NCI-H2107 (cell line): Measurements from ENCODE around the gene DSPP.

Experiments
- DNase-seq: peaks from one replicate; lab custom pipeline; 2025; lab: John Stamatoyannopoulos, UW

The DSPP gene

GRCh38 chr4:87631668-87632067, 23.3 kb downstream of the DSPP start:
- DNase-seq, result no peak

DNA sequence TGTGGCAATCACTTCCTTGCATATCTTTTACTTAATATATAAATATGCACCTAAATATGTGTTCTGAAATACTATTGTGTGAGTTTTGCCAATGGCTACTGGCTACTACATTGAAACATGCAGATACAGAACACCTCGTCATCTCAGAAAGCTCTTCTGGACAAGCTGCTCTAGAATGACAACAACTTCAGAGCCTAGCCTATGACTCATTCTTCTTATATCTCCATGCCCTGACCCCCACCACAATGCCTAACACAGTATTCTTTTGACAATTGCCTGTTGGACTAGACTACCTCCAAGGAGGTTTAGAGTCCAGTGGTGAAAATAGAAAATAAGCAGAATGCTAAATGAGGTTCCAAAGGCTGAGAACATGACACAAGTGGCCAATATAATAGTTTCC, 24.1 kb downstream of the DSPP start:
- DNase-seq, result no peak

DNA sequence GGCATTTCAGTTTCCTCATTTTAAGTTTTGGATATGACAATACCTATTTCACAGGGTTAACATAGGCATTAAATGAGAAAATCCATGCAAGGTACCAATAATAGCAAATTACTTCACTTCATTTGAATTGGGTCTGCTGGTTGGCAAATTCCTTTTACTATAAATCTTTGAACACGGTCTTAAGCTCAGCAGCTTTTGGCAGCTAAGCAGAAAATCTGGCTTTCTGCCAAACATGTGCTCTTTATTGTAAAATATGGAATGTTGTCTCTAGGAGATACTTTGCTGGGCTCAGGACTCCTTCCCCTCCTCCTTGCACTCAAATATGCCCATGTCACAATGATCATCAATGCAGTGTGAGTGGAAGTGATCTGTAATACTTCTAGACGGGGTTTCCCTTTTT, 24.9 kb downstream of the DSPP start:
- no peak for DNase-seq

DNA sequence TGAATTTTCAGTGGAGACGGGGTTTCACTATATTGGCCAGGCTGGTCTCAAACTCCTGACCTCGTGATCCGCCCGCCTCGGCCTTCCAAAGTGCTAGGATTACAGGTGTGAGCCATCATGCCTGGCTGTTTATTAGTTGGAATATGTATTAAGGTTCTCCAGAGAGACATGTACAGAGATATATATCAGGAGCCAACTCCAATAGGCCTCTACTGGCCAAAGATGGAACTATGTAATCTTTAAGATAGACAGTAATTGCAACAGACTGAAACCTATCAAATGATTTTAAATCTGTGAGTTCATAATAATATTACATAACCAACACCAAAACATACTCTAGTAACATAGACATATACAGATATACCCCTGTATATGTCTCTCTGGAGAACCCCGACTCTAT, 36.0 kb downstream of the DSPP start:
- DNase-seq, result no peak

DNA sequence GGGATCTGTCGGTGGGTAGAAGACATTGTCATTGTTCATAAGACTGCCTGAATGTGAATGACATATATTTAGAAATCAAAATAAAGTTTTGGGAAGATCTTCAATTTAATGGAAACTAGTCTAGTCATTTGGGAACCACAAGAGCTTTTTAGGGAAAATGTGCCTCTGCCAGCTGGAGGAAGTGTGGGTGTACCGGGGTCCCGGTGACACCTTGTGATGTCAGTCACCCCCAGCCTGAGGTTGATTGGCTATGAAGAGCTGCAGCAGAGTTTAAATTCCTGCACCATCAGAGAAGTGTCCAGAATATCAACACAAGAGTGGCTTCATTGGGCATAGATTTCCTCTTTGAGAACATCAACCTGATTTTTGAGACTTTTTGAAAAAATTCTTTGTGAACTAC, 41.7 kb downstream of the DSPP start, which contains the start of gene DMP1:
TSS of gene DMP1 (plus strand) at position 301 of the 400 bp plus-strand sequence. CDS start 6,213 bp downstream, outside the sequence.
- no peak for DNase-seq

DNA sequence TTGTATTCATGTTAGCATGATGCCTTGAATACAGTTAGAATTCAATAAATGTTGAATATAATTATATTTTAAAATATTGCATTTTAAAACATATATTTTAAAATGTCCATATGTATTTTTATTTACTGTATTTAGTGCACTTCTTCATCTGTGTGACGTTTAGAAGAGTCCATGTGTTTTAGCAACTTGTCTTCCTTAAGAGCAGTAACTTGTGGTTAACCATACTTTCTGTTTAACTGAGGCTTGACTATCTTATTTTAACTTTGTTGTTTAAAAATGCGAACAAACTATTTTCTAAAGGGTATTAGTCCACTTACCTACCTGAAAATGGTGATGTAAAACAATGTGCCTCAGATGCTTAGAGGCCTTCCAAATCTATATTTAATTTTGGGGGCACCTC, 42.6 kb downstream of the DSPP start:
- no peak for DNase-seq

GRCh38 chr4:87651941-87652340, 43.6 kb downstream of the DSPP start:
- DNase-seq, result no peak

GRCh38 chr4:87654487-87655044, 46.2 kb downstream of the DSPP start:
- DNase-seq, result no peak

DNA sequence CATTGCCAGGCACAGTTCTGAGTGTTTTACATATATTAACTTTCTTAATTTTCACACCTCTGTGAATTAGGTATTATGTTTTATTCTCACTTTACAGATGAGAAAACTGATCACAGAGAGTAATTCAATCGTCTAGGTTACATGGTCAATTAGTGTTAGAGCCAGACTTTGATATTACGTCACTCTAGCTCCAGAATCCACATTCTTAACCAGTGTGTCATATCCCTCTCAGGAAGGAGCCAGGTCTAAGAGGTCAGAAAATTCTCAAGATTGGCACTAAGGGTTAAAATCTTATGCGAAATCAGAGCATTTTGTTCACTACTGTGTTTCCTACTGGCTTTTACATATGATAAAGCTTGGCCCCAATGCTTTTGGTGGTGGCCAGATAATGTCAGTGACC, 49.2 kb downstream of the DSPP start:
- no peak for DNase-seq

- no peak for DNase-seq
These were observed 51.1 kb downstream of the DSPP start for GRCh38 chr4:87659247-87659931.

GRCh38 chr4:87662871-87663270, 54.5 kb downstream of the DSPP start:
- DNase-seq, result no peak
